Anterior cingulate cortex (tissue), 58 donors: ENCODE results near the gene IKZF5.

Experiments used
- DNase-seq, 58 donors: peaks; one replicate each; lab custom pipeline; 2025; lab: John Stamatoyannopoulos, UW

IKZF5 gene

GRCh38 chr10:123008355-123009104 is at the start of gene IKZF5, which contains the start of gene ACADSB:
TSS of gene IKZF5 (minus strand) at chr10:123008795. CDS start at chr10:122998625, 10,170 bp downstream.
TSS of gene ACADSB (plus strand) at chr10:123009006. CDS start at chr10:123009030, 24 bp downstream.
- peak; percentile 48 to 97 (median 95) for DNase-seq

GRCh38 chr10:123057968-123058367 is 49.4 kb upstream of the IKZF5 start:
- no peak for DNase-seq

- DNase-seq, result no peak
Measured at GRCh38 chr10:123045961-123046731, 37.6 kb upstream of the IKZF5 start.

- DNase-seq, result peak in 1 of 58 donors; percentile 15
Measured at GRCh38 chr10:123044391-123044790, 35.8 kb upstream of the IKZF5 start.

GRCh38 chr10:123043409-123043925 is 34.9 kb upstream of the IKZF5 start:
- peak in 50 of 58 donors; percentile 1 to 83 (median 35) for DNase-seq

GRCh38 chr10:123042708-123043408 is 34.3 kb upstream of the IKZF5 start:
- DNase-seq, result no peak

GRCh38 chr10:123039632-123039930 is 31.0 kb upstream of the IKZF5 start:
- DNase-seq, result no peak

- peak in 4 of 58 donors; percentile 1 to 3 (median 2) for DNase-seq
Measured at GRCh38 chr10:123038782-123039631, 30.4 kb upstream of the IKZF5 start.

- DNase-seq, result no peak
Measured at GRCh38 chr10:123035467-123036086, 27.0 kb upstream of the IKZF5 start.

- no peak for DNase-seq
Measured at GRCh38 chr10:123034332-123034731, 25.7 kb upstream of the IKZF5 start.

- DNase-seq, result no peak
Measured at GRCh38 chr10:123031124-123031523, 22.5 kb upstream of the IKZF5 start.

- no peak for DNase-seq
Measured at GRCh38 chr10:123027861-123028260, 19.3 kb upstream of the IKZF5 start.

- no peak for DNase-seq
Measured at GRCh38 chr10:123026302-123026701, 17.7 kb upstream of the IKZF5 start.

- no peak for DNase-seq
Measured at GRCh38 chr10:123024540-123024939, 15.9 kb upstream of the IKZF5 start.

GRCh38 chr10:123021517-123021916 is 12.9 kb upstream of the IKZF5 start:
- no peak for DNase-seq

- no peak for DNase-seq
Measured at GRCh38 chr10:123019941-123020703, 11.5 kb upstream of the IKZF5 start.

GRCh38 chr10:123019264-123019663 is 10.7 kb upstream of the IKZF5 start:
- no peak for DNase-seq

- no peak for DNase-seq
Measured at GRCh38 chr10:123018531-123018930, 9.9 kb upstream of the IKZF5 start.
